Stomach (tissue), 9 donors: ENCODE data around the gene RS1. TPM values are rescaled to one million over a fixed set of nuclear protein-coding genes. Genes with fewer than 3 reads are reported as not detected.

Experiments
- DNase-seq, 2 donors: peaks; one replicate each; pipeline versions ENCODE4 v3.0.0 to v3.0.0-alpha.2; 2013 to 2019
- H3K27ac ChIP-seq, 5 donors: fragments of 200-600 bp in 4 of 5; sonication (generic) in 4 of 5; one replicate each; pipeline ENCODE4 v1.5.1; 2013 to 2019; ENCODE audit warnings: mild to moderate bottlenecking in 1 of 5, moderate library complexity in 1 of 5
- H3K27me3 ChIP-seq, 3 donors: fragments of 200-600 bp; sonication (generic); one replicate each; pipeline ENCODE4 v1.5.1; 2017 to 2019; ENCODE audit warnings: mixed run types in 1 of 3
- H3K36me3 ChIP-seq, 4 donors: fragments of 200-600 bp; sonication (generic); 1 replicate in 3 of 4; 2 replicates in 1 of 4; pipeline ENCODE4 v1.5.1; 2016 to 2019
- H3K4me1 ChIP-seq, 4 donors: fragments of 200-600 bp; sonication (generic); one replicate each; pipeline ENCODE4 v1.5.1; 2016 to 2019
- H3K4me3 ChIP-seq, 4 donors: fragments of 200-600 bp; sonication (generic) in 3 of 4; one replicate each; pipeline ENCODE4 v1.5.1; 2016 to 2019; ENCODE audit warnings: mild to moderate bottlenecking in 1 of 4
- H3K9me3 ChIP-seq, 4 donors: fragments of 200-600 bp; sonication (generic); one replicate each; pipeline ENCODE4 v1.5.1; 2016 to 2019
- CTCF ChIP-seq, 7 experiments: fragments of 450-650 bp in 4 of 7; fragments of 200-600 bp in 3 of 7; sonication (generic) in 3 of 7; IDR thresholded peaks; one replicate each; pipeline ENCODE4 v1.5.1; 2016 to 2019; ENCODE audit warnings: antibody characterized with exemption in 7 of 7, control low read depth in 2 of 7, mild to moderate bottlenecking in 1 of 7
- EP300 ChIP-seq: sonication (generic); formaldehyde crosslinking; IDR thresholded peaks from one replicate; pipeline ENCODE4 v1.6.1; 2017; ENCODE audit warnings: antibody characterized with exemption
- POLR2A ChIP-seq, 4 donors: fragments of 450-650 bp; IDR thresholded peaks; one replicate each; pipeline ENCODE4 v1.6.1; 2016; ENCODE audit warnings: antibody characterized with exemption in 4 of 4, control low read depth in 2 of 4, mild to moderate bottlenecking in 1 of 4, moderate library complexity in 1 of 4
- POLR2AphosphoS5 ChIP-seq, 3 donors: sonication (generic); formaldehyde crosslinking; IDR thresholded peaks; one replicate each; pipeline ENCODE4 v1.6.1; 2016; ENCODE audit warnings: antibody characterized with exemption in 3 of 3
- WGBS, 5 donors: extraction: QIAGEN DNeasy Blood & Tissue Kit in 3 of 5; methylation state at CpG; one replicate each; pipeline versions ENCODE4 v1.1.5 to v1.1.7; 2013 to 2018; 5-methylcytosine and 5-hydroxymethylcytosine counted together
- intact Hi-C: fragments of 100-400 bp; cut with DNase I; formaldehyde crosslinking; loops from one replicate; pipeline ENCODE4 v1.15.1; 2023; ENCODE audit warnings: low total_unique reads
- polyA plus RNA-seq, 3 donors: library from polyadenylated mRNA; stranded (reverse); fragments of 200-250 nt; gene quantifications; one replicate each; pipeline ENCODE4 v1.2.3, GENCODE V29; 2013
- total RNA-seq, 5 donors: library from RNA; depleted of rRNA; stranded (reverse); fragments of >200 nt; gene quantifications; one replicate each; pipeline versions ENCODE4 v1.1.0 to v1.2.3, GENCODE V29; 2014 to 2016
- donor health status: healthy with polysubstance abuse.
- donor health status: Bipolar disorder and iron deficiency.
- donor health status: healthy.

RS1 gene
- total and polyA plus RNA-seq, 8 donors = not detected

GRCh38 chrX:18687856-18688495, 16.1 kb upstream of the RS1 start:
- intact Hi-C loops = no loop called here
- Histone ChIP-seq H3K4me1 (no peaks in the 10 kb centered on the region), H3K27ac (no peak overlapping the region), H3K9me3 (peaks cover 0 to 8% (median 0%) of the 10 kb centered on the region in 4 donors), H3K36me3 (no peaks in the 10 kb centered on the region), H3K4me3 (no peak overlapping the region), H3K27me3 (no peaks in the 10 kb centered on the region)
- TF ChIP-seq POLR2A (IDR thresholded peaks at IDR 0.05) (no peak), EP300 (no peak)
- DNase-seq = no peak
- 79 to 93% (median 85%) methylated on average over 6 to 7 of the region's 7 CpGs for WGBS, 5 donors

- WGBS, 5 donors = 78 to 95% (median 85%) methylated on average over 9 of the region's 9 CpGs
- no peak overlapping the region for H3K4me3 ChIP-seq
- DNase-seq = no peak
- TF ChIP-seq CTCF (IDR thresholded peaks at IDR 0.05) (no peak), EP300 (no peak), POLR2A (IDR thresholded peaks at IDR 0.05) (no peak), POLR2AphosphoS5 (IDR thresholded peaks at IDR 0.05) (no peak)
- no peak overlapping the region for H3K27ac ChIP-seq
- intact Hi-C loops = no loop called here
- H3K27me3 ChIP-seq = no peaks in the 10 kb centered on the region
- H3K4me1 ChIP-seq = no peaks in the 10 kb centered on the region
- H3K36me3 ChIP-seq = no peaks in the 10 kb centered on the region
- no peaks in the 10 kb centered on the region for H3K9me3 ChIP-seq
These were observed 11.1 kb upstream of the RS1 start for GRCh38 chrX:18682979-18683387.

- no peak for DNase-seq
- WGBS, 5 donors = 80 to 93% (median 88%) methylated on average over 6 of the region's 6 CpGs
- no peak for TF ChIP-seq EP300
- TF ChIP-seq POLR2AphosphoS5 (IDR thresholded peaks at IDR 0.05) = no peak
- no peak for TF ChIP-seq CTCF (IDR thresholded peaks at IDR 0.05)
- no peak for TF ChIP-seq POLR2A (IDR thresholded peaks at IDR 0.05)
These were observed 10.1 kb upstream of the RS1 start for GRCh38 chrX:18681996-18682395.

GRCh38 chrX:18677161-18677869, 5.4 kb upstream of the RS1 start:
- Histone ChIP-seq H3K27me3 (no peaks in the 10 kb centered on the region), H3K4me1 (peaks cover 0 to 6% (median 0%) of the 10 kb centered on the region in 4 donors), H3K9me3 (peaks cover 0 to 3% (median 0%) of the 10 kb centered on the region in 4 donors), H3K36me3 (no peaks in the 10 kb centered on the region), H3K27ac (no peak overlapping the region), H3K4me3 (no peak overlapping the region)
- no peak for TF ChIP-seq POLR2A (IDR thresholded peaks at IDR 0.05)
- TF ChIP-seq POLR2AphosphoS5 (IDR thresholded peaks at IDR 0.05) = no peak
- no peak for TF ChIP-seq CTCF (IDR thresholded peaks at IDR 0.05)
- TF ChIP-seq EP300 = no peak
- intact Hi-C loops = no loop called here
- peak in 1 of 2 donors; percentile 28 for DNase-seq
- 56 to 71% (median 67%) methylated on average over 17 of the region's 17 CpGs for WGBS, 5 donors

More at GRCh38 chrX:18681996-18682395, 10.1 kb upstream of the RS1 start:
- Histone ChIP-seq H3K9me3 (no peaks in the 10 kb centered on the region), H3K4me1 (no peaks in the 10 kb centered on the region), H3K27me3 (no peaks in the 10 kb centered on the region), H3K36me3 (no peaks in the 10 kb centered on the region), H3K27ac (no peak overlapping the region), H3K4me3 (no peak overlapping the region)
- intact Hi-C loops = no loop called here
